GM12872 (cell line): ENCODE data around the gene GCNT1.

ENCODE experiments used
- CTCF ChIP-seq: IDR thresholded peaks from 3 replicates; pipeline ENCODE4 v1.5.1; 2011; ENCODE audit warnings: low read depth, mild to moderate bottlenecking, low read length, moderate library complexity; ENCODE audit not compliant: insufficient read depth

Gene GCNT1

GRCh38 chr9:76512826-76513225 lies 53.8 kb downstream of the GCNT1 start:
- no peak for TF ChIP-seq CTCF

GRCh38 chr9:76516350-76516749 lies 57.4 kb downstream of the GCNT1 start:
- no peak for TF ChIP-seq CTCF

GRCh38 chr9:76516871-76517270 lies 57.9 kb downstream of the GCNT1 start:
- TF ChIP-seq CTCF = no peak

GRCh38 chr9:76519075-76519835 lies 60.3 kb downstream of the GCNT1 start:
- no peak for TF ChIP-seq CTCF

- TF ChIP-seq CTCF = no peak
These were observed 62.3 kb downstream of the GCNT1 start for GRCh38 chr9:76521244-76521681.

GRCh38 chr9:76521906-76522305 lies 62.9 kb downstream of the GCNT1 start:
- TF ChIP-seq CTCF = no peak

- no peak for TF ChIP-seq CTCF
These were observed 66.2 kb downstream of the GCNT1 start for GRCh38 chr9:76525196-76525595.
